ENCODE data around the gene ETV3.
"Not testable (repeated sequence)": the region's sequence is repeated elsewhere in the genome, so short reads cannot be mapped to it uniquely, and the experiment has no call there.

Gene ETV3

DNA sequence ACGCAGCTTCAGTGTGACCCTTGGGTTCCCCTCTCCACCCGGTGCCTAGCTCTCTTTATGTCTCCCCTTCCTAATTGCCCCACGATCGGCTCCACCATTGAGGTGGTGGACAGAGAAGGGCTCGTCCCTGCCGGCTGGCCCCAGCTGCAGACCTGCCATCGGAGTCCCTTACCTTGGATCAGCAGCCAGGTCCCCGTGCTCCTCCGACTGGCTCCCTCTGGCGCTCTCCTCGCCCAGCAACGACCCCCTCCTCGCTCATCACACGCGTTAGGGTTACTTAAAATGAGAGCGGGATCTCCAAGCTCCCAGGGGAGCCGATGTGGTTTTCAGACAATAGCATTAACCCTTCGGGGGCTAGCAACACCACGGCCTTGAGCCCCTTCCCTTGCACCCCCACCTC lies 30.5 kb downstream of the ETV3 start:
- Mint-ChIP-seq H3K27me3 (ENCODE audit: low read depth) (peaks cover 54% of the 10 kb centered on the region), H3K4me1 (ENCODE audit: low read depth) (peaks cover 10% of the 10 kb centered on the region), H3K4me3 (no peak overlapping the region), H3K27ac (no peak overlapping the region), H3K36me3 (ENCODE audit: low read depth) (no peaks in the 10 kb centered on the region), H3K9me3 (no peaks in the 10 kb centered on the region)
- no peak for DNase-seq (ENCODE audit: low spot score)

DNA sequence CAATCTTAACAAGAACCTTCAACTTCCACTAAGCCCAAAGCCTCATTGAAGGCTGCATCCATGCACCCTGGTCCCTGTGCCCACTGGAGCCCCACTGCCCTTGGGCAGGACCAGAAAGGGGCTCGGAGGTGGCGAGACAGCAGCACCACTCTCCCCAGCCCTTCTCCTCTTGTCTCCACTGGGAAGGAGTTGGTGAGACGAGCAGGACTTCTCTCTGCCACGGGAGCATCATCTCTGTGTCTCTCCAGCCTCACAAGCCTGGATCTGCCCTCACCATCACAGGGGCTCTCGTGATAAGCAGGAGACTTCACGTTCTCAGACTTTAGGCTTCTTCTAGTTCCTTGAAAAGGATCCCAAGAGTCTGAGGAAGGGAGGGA lies 31.4 kb downstream of the ETV3 start:
- H3K36me3 Mint-ChIP-seq (ENCODE audit: low read depth) = no peaks in the 10 kb centered on the region
- H3K4me1 Mint-ChIP-seq (ENCODE audit: low read depth) = peaks cover 10% of the 10 kb centered on the region
- H3K27me3 Mint-ChIP-seq (ENCODE audit: low read depth) = peaks cover 53% of the 10 kb centered on the region
- no peak overlapping the region for H3K4me3 Mint-ChIP-seq
- no peak for DNase-seq (ENCODE audit: low spot score)
- H3K9me3 Mint-ChIP-seq = no peaks in the 10 kb centered on the region
- H3K27ac Mint-ChIP-seq = no peak overlapping the region

DNA sequence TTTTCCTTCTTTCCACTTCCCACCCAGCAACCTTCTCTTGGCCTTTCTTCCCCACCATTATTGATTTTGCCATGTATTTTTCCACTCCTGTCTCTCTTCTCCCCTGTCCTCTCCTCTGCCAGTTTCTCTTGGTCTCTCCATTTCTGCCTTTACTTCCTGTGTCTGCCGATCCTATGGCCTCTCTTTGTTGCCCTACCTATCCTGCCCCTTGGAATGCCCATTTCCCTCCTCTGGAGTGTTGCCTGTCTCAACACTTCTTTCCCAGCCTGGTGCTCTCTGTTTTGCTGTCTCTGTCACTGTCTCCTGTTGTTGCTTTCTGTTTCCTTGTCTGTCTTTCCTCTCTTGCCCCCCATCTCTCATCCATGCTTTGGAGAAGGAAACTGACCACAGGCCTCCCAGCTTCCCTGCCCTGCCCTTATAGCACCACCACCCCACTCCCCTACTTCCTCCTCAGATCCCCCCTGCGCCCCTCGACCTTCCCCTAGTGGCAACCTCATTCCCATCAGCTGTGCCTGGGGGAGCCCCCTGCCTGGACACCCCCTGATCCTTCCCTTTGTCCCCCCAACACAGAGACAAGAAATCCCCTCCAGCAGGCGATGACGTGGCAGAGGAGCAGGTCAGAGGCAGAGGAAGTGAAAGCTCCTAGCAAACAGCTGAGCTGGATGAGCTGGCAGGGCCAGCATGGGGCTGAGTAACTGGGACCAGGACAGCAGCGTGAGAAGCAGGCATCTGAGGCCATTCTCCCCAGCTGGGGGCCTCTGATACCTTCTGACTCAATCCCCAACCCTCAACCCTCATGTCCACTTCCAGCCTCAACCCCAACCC lies 32.0 kb downstream of the ETV3 start:
- Mint-ChIP-seq H3K36me3 (ENCODE audit: low read depth) (no peaks in the 10 kb centered on the region), H3K27ac (peak overlapping the region; percentile 49), H3K4me1 (ENCODE audit: low read depth) (peaks cover 10% of the 10 kb centered on the region), H3K27me3 (ENCODE audit: low read depth) (peaks cover 53% of the 10 kb centered on the region), H3K4me3 (no peak overlapping the region), H3K9me3 (no peaks in the 10 kb centered on the region)
- DNase-seq (ENCODE audit: low spot score) = peak; percentile 31

DNA sequence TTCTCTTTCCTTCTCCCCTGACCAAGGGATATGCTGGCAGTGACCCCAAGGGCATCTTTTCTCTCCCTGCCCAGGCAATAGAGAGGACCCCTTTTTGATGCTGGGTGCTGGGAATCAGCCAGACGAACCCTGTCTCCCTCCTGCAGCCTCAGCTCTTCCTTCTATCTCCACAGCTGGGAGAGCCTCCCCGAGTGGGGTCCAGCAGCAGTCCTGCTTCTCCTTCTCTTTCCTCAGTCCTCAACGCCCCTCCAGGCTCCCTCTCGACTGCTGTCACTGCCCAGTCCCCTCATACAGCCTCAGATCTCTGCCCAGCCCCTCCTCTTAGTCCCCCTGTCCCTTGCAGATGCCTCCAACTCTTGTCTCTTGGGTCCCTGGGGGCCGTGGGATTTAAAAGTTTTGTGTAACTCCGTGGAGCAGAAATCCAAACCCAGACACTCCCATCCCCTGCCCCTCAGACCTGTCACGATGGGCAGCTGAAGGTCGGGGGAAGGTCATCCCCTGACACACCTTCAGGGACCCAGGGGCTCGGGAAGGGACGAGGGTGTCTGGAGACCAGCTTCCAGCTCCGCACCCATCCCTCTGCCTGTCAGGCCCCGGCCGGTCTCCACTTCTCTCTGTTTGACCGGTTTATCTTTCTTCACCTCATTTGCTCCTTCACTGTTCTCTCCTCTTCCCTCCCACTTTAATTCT lies 32.8 kb downstream of the ETV3 start:
- Mint-ChIP-seq H3K27me3 (ENCODE audit: low read depth) (peaks cover 53% of the 10 kb centered on the region), H3K27ac (peak overlapping the region; percentile 49), H3K4me3 (no peak overlapping the region), H3K36me3 (ENCODE audit: low read depth) (no peaks in the 10 kb centered on the region), H3K4me1 (ENCODE audit: low read depth) (peaks cover 10% of the 10 kb centered on the region), H3K9me3 (no peaks in the 10 kb centered on the region)
- DNase-seq (ENCODE audit: low spot score) = no peak

DNA sequence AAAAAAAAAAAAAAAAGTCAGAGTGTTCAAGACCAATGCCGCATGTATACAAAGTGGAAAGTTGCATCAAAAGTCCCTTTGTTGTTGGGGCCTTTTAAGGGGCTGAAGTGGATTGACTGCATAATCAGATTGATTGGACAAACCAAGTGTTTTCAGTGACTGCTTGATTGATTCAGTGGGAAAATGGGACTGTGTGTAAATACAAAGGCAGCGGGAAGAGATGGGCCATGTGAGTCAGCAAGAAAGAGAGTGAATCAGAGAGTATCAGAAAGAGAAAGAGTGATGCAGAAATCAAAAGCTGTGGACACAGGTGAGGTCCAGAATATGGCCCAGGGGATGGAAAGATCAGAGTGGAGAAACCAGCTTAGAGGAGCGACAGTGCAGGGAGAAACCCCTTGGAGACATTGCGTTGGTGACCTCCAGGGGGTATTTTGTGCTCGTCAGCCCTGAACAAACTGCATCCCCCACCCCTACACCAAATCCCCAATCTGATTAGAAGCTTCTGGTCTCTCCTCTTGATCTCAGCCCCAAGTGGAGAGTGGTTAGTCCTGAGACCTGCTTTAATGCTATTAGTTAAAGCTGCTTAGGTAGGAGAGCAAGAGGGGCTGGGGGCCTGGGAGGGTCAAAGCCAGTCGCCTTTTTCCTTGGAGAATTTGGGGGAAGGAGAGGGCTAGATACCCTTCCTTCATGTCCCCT lies 33.4 kb downstream of the ETV3 start:
- no peak overlapping the region for H3K27ac Mint-ChIP-seq
- no peaks in the 10 kb centered on the region for H3K36me3 Mint-ChIP-seq (ENCODE audit: low read depth)
- no peak for DNase-seq (ENCODE audit: low spot score)

DNA sequence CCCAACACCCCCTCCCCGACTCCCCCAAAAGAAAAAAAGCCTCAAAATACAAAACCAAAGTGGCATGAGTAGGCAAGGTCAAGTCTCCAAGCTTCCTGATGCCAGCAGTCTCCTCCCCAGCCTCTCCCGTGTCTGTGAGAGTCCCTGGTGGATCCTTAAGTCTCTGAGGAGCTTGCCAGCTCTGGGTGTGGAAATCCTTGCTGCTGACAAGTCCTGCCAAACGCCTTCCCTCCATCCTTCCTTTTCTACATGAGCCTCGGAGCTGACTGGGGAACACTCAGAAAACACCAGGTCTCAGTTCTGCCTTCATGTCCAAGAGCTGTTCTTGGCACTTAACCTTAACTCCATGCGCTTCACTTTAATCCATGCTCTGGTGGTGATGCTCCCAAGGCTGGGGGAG lies 34.9 kb downstream of the ETV3 start:
- no peak for DNase-seq (ENCODE audit: low spot score)
- H3K9me3 Mint-ChIP-seq = no peaks in the 10 kb centered on the region
- H3K36me3 Mint-ChIP-seq (ENCODE audit: low read depth) = no peaks in the 10 kb centered on the region
- peaks cover 15% of the 10 kb centered on the region for H3K4me1 Mint-ChIP-seq (ENCODE audit: low read depth)
- H3K4me3 Mint-ChIP-seq = no peak overlapping the region
- H3K27me3 Mint-ChIP-seq (ENCODE audit: low read depth) = peaks cover 44% of the 10 kb centered on the region
- no peak overlapping the region for H3K27ac Mint-ChIP-seq

More for the DNA sequence above, 33.4 kb downstream of the ETV3 start:
- H3K9me3 Mint-ChIP-seq = no peaks in the 10 kb centered on the region
- H3K27me3 Mint-ChIP-seq (ENCODE audit: low read depth) = peaks cover 53% of the 10 kb centered on the region
- peaks cover 10% of the 10 kb centered on the region for H3K4me1 Mint-ChIP-seq (ENCODE audit: low read depth)
- no peak overlapping the region for H3K4me3 Mint-ChIP-seq

DNA sequence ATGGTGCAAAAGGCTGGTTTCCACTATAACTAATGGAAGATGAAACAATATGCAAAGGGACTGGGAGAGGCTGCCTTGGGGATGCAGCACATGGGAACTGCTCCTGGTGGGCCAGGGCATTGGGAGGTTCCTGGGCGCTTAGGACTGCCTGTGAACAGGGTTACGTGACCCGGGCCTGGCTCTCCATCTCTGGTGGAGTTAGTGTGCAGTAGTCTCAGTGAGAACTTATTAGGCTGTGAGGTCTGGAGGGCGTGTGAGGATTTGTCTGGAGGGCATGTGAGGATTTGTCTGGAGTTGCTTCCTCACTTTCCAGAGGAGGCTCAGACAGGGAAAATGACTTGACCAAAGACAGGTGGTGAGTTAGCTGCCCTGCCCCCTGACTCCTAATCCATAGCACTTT lies 37.0 kb downstream of the ETV3 start:
- H3K4me3 Mint-ChIP-seq = no peak overlapping the region
- H3K4me1 Mint-ChIP-seq (ENCODE audit: low read depth) = peaks cover 10% of the 10 kb centered on the region

DNA sequence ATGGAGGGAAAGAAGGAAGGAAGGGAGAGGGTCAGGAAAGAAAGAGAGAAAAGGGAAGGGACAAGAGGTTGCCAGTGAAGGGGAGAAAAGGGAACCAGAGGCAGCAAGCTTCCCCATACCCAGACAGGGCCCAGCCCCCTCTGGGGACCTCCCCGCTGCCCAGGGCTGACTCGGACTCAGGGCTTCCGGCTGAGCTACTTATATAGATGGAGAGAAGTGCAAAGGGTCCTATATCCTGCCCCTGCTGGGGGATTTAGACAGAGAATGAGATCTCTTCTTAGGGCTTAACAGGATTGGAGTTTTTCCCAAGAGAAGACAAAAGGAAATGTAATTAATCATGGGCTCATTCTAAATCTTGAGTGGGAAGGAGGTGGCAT lies 38.6 kb downstream of the ETV3 start, which contains the start of gene ETV3L:
Gene ETV3L (minus strand): TSS at position 176 of the 377 bp plus-strand sequence. CDS start 285 bp downstream, outside the sequence.
- no peak for DNase-seq (ENCODE audit: low spot score)
- no peaks in the 10 kb centered on the region for H3K9me3 Mint-ChIP-seq
- H3K36me3 Mint-ChIP-seq (ENCODE audit: low read depth) = no peaks in the 10 kb centered on the region
- peaks cover 8% of the 10 kb centered on the region for H3K4me1 Mint-ChIP-seq (ENCODE audit: low read depth)
- H3K27me3 Mint-ChIP-seq (ENCODE audit: low read depth) = peaks cover 19% of the 10 kb centered on the region
- H3K4me3 Mint-ChIP-seq = no peak within 1 kb of the TSS
- peak within 1 kb of the TSS; percentile 50 for H3K27ac Mint-ChIP-seq

More for the DNA sequence above, 37.0 kb downstream of the ETV3 start:
- Mint-ChIP-seq H3K36me3 (ENCODE audit: low read depth) (no peaks in the 10 kb centered on the region), H3K9me3 (no peaks in the 10 kb centered on the region), H3K27ac (no peak overlapping the region), H3K27me3 (ENCODE audit: low read depth) (peaks cover 30% of the 10 kb centered on the region)
- DNase-seq (ENCODE audit: low spot score) = no peak

DNA sequence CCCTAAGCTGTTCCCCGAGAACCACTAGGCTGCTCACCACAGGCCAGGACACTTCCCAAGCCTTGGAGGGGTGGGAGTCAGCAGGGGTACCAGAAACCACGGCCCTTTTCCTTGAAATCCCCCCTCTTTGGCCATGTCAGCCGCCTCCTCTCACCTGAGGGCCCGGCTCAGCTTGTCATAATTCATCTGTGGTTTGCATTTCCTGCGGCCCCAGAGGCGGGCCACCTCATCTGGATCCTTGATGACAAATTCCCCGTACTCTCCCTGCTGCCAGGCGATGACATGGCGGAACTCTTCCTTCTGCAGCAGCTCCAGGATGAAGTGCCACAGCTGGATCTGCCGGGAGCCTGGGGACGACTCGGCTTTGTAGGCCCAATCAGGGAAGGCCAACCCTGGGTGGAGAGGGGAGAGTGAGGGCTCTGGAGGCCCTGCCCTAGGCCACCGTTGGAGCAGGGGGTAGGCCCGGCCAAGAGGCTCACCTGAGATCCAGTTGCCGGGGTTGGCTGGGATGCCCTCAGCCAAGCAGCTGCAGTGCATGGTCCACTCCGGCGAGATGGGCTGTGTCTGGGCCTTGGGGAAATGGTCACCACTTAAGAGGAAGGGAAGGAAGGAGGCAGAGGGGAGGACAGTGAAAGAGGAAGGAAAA lies 39.1 kb downstream of the ETV3 start:
- H3K4me3 Mint-ChIP-seq; H3K36me3 Mint-ChIP-seq (ENCODE audit: low read depth); H3K4me1 Mint-ChIP-seq (ENCODE audit: low read depth); DNase-seq (ENCODE audit: low spot score); H3K9me3 Mint-ChIP-seq: not testable (repeated sequence)
- H3K27ac Mint-ChIP-seq = peak overlapping the region; percentile 50
- peaks cover 14% of the 10 kb centered on the region for H3K27me3 Mint-ChIP-seq (ENCODE audit: low read depth)

DNA sequence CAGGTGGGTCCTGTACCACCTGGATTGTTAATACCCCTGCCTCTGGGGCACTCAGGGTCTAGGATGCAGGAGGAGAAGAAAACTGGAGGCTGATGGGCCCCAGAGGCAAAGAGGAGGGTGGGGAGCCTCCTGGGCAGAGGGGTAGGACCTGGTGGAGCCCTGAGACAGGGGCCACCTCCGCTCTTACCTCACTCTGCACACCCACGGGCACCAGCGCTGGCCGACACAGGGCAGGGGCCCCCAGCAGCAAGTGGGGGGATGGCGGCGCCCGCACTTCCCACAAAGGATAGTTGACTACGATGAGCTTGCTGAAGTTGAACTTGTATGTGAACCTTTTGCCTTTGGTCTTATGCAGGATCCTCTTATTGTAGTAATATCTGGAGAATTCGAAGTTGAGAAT lies 39.7 kb downstream of the ETV3 start:
- Mint-ChIP-seq H3K9me3 (no peaks in the 10 kb centered on the region), H3K4me3 (no peak overlapping the region), H3K27me3 (ENCODE audit: low read depth) (peaks cover 10% of the 10 kb centered on the region), H3K36me3 (ENCODE audit: low read depth) (no peaks in the 10 kb centered on the region), H3K27ac (no peak overlapping the region), H3K4me1 (ENCODE audit: low read depth) (peaks cover 5% of the 10 kb centered on the region)
- no peak for DNase-seq (ENCODE audit: low spot score)

DNA sequence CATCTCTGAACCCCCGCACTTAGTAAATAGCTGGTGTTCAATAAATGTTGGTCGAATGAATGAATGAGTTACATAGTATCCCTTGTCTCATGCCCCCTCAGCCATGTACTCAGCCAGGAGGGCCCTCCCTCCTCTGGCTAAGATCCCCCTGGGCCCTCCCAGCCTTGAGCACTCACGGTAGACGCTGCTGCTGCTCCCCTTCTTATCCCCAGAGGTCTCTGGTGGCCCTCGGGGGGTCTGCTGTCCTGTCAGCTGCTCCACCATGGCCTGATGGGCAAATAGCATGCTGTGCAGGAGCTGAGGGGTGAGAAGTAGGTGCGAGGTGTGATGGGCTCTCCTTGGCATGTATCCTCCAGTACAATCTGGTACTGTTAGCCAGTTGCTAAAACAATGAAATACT lies 40.5 kb downstream of the ETV3 start:
- H3K36me3 Mint-ChIP-seq (ENCODE audit: low read depth) = no peaks in the 10 kb centered on the region
- H3K27me3 Mint-ChIP-seq (ENCODE audit: low read depth) = peaks cover 4% of the 10 kb centered on the region
- H3K4me3 Mint-ChIP-seq = no peak overlapping the region
- H3K4me1 Mint-ChIP-seq (ENCODE audit: low read depth) = peaks cover 5% of the 10 kb centered on the region
- H3K27ac Mint-ChIP-seq = no peak overlapping the region
- DNase-seq (ENCODE audit: low spot score) = no peak
- no peaks in the 10 kb centered on the region for H3K9me3 Mint-ChIP-seq

DNA sequence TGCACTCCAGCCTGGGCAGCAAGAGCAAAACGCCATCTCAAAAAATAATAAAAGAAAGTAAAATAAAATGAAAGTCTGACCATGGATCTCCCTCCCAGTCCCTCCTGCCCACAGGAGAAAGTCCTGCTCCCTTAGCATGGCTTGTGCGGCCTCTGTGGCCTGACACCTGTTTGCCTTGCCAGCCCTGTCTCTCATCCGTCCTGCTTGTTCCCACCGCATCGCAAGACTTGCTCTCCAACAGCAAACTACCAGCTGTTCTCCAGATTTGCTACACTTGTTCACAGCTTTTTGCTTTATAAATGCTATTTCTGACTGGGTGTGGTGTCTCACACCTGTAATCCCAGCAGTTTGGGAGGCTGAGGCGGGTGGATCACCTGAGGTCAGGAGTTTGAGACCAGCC lies 41.3 kb downstream of the ETV3 start:
- no peak overlapping the region for H3K27ac Mint-ChIP-seq
- H3K9me3 Mint-ChIP-seq = no peaks in the 10 kb centered on the region
- H3K36me3 Mint-ChIP-seq (ENCODE audit: low read depth) = no peaks in the 10 kb centered on the region
- H3K27me3 Mint-ChIP-seq (ENCODE audit: low read depth) = no peaks in the 10 kb centered on the region
- H3K4me1 Mint-ChIP-seq (ENCODE audit: low read depth) = peaks cover 5% of the 10 kb centered on the region
- no peak overlapping the region for H3K4me3 Mint-ChIP-seq
- DNase-seq (ENCODE audit: low spot score) = no peak

DNA sequence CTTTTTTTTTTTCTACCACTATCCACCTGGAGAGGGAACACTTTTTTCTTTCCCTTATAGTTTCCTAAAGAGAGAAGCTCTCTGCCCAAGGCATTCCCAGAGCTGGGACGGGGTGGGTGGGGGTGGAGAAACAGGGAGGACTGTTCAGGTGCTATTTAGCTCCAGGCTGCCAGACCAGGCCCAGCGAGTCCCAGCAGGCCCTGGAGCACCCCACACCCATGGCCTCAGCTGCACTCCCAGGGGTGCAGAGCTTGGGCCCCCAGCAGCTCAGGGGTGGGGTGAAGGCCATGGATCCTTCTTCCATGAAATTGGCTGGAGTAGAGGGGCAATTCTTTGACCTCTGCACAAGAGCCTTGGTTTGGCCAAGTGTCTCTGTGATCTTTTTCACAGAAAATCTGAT lies 42.6 kb downstream of the ETV3 start:
- DNase-seq (ENCODE audit: low spot score) = no peak
- no peaks in the 10 kb centered on the region for H3K27me3 Mint-ChIP-seq (ENCODE audit: low read depth)
- H3K4me3 Mint-ChIP-seq = no peak overlapping the region
- H3K27ac Mint-ChIP-seq = no peak overlapping the region
- H3K36me3 Mint-ChIP-seq (ENCODE audit: low read depth) = no peaks in the 10 kb centered on the region
- peaks cover 5% of the 10 kb centered on the region for H3K4me1 Mint-ChIP-seq (ENCODE audit: low read depth)
- no peaks in the 10 kb centered on the region for H3K9me3 Mint-ChIP-seq

DNA sequence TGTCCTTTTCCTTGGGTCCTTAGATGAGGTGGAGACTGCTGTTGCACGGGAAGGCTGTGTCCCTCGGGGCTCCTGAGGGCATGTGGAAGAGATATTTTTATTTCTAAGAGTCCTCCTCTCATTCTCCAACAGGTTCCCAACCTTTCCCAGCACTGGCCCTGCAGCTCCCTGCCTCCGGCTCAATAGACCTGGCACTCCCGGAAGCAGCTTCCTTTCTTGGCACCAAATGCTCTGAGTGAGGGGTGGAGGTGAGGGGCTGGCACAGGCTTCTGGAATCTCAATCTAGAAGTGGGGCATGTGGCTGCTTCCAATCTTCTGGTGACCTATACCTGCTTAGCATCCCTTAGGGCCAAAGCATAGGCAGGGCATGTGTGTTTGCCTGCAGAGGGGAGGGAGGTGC lies 43.1 kb downstream of the ETV3 start:
- no peak for DNase-seq (ENCODE audit: low spot score)
- H3K4me3 Mint-ChIP-seq = no peak overlapping the region
- H3K27me3 Mint-ChIP-seq (ENCODE audit: low read depth) = peaks cover under 1% of the 10 kb centered on the region
- no peak overlapping the region for H3K27ac Mint-ChIP-seq
- H3K4me1 Mint-ChIP-seq (ENCODE audit: low read depth) = peaks cover 5% of the 10 kb centered on the region
- no peaks in the 10 kb centered on the region for H3K36me3 Mint-ChIP-seq (ENCODE audit: low read depth)
- H3K9me3 Mint-ChIP-seq = no peaks in the 10 kb centered on the region
